Endothelial cell of umbilical vein (primary cell): ENCODE results near the gene AFDN. TPM values are rescaled to one million over a fixed set of nuclear protein-coding genes. Genes with fewer than 3 reads are reported as not detected.

Experiments
- BruUV-seq: library from RNA; stranded (reverse); fragments of 400-500 nt; replicated peaks from 2 replicates; lab custom pipeline; 2021; lab: Mats Ljungman, UMichigan
- CTCF ChIA-PET: fragments of 300-600, 350-600 bp; sonication (Branson Sonifier 250); formaldehyde crosslinking; loops from one replicate; lab custom pipeline; 2021; ENCODE audit warnings: antibody characterized with exemption, inconsistent platforms; lab: Charles Lee
- POLR2A ChIA-PET: fragments of 300-600, 350-600 bp; sonication (Branson Sonifier 250); formaldehyde crosslinking; loops from one replicate; lab custom pipeline; 2021; ENCODE audit warnings: antibody characterized with exemption, inconsistent platforms; lab: Charles Lee
- DNase-seq: peaks from one replicate; pipeline ENCODE4 v3.0.0-alpha.2; 2011; ENCODE audit warnings: low read depth, low spot score
- FAIRE-seq: peaks from 2 replicates; lab custom pipeline; 2011; peaks lifted over from hg19 to GRCh38; lab: Jason Lieb, UNC
- H2AFZ ChIP-seq: 2 replicates; pipeline ENCODE4 v1.6.0; 2012; ENCODE audit warnings: low read depth, low read length, control low read depth, inconsistent platforms
- H3K27ac ChIP-seq: 2 replicates; pipeline ENCODE4 v1.5.1; 2011; ENCODE audit warnings: low read depth, mild to moderate bottlenecking, control low read depth, low read length, moderate library complexity; ENCODE audit not compliant: insufficient read depth
- H3K27me3 ChIP-seq, 2 experiments: 2 replicates each; pipeline versions ENCODE4 v1.6.0 to v1.6.1; 2011; ENCODE audit warnings: low read length in 2 of 2, mixed read lengths in 1 of 2; ENCODE audit not compliant: control insufficient read depth in 2 of 2, insufficient read depth in 2 of 2
- H3K36me3 ChIP-seq, 2 experiments: 2 replicates in 1 of 2; 3 replicates in 1 of 2; pipeline ENCODE4 v1.5.1; 2011; ENCODE audit warnings: low read length in 2 of 2, mild to moderate bottlenecking in 1 of 2, moderate library complexity in 1 of 2; ENCODE audit not compliant: control insufficient read depth in 2 of 2, insufficient read depth in 2 of 2; ENCODE audit errors: extremely low read depth in 1 of 2
- H3K4me1 ChIP-seq: 3 replicates; pipeline ENCODE4 v1.5.1; 2011; ENCODE audit warnings: mild to moderate bottlenecking, low read length; ENCODE audit not compliant: control insufficient read depth, insufficient read depth; ENCODE audit errors: extremely low read depth
- H3K4me2 ChIP-seq: 2 replicates; pipeline ENCODE4 v1.6.1; 2011; ENCODE audit warnings: low read length, control low read depth, mixed read lengths; ENCODE audit not compliant: insufficient read depth
- H3K4me3 ChIP-seq, 3 experiments: fragments of 200-600 bp in 1 of 3; sonication (generic), shearing (Covaris generic) in 1 of 3; replicated peaks in 1 of 3; 2 replicates each; pipeline ENCODE4 v1.5.1; 2011 to 2016; ENCODE audit warnings: control low read depth in 3 of 3, low read length in 3 of 3, mild to moderate bottlenecking in 2 of 3, inconsistent platforms in 1 of 3, low read depth in 1 of 3, moderate library complexity in 1 of 3; ENCODE audit not compliant: insufficient read depth in 1 of 3
- H3K79me2 ChIP-seq: 2 replicates; pipeline ENCODE4 v1.6.0; 2012; ENCODE audit warnings: low read length, inconsistent platforms; ENCODE audit not compliant: control insufficient read depth, insufficient read depth
- H3K9ac ChIP-seq: replicated peaks from 2 replicates; pipeline ENCODE3; 2011; ENCODE audit warnings: low read length, control low read depth; ENCODE audit not compliant: insufficient read depth; ENCODE audit errors: extremely low read depth
- H3K9me1 ChIP-seq: replicated peaks from 3 replicates; pipeline ENCODE4 v1.6.0; 2011; ENCODE audit warnings: mild to moderate bottlenecking, low read length; ENCODE audit not compliant: control insufficient read depth, insufficient read depth; ENCODE audit errors: extremely low read depth
- H3K9me3 ChIP-seq: replicated peaks from 2 replicates; pipeline ENCODE4 v1.5.1; 2012; ENCODE audit warnings: low read length, inconsistent platforms; ENCODE audit not compliant: control insufficient read depth, insufficient read depth
- H4K20me1 ChIP-seq: replicated peaks from 2 replicates; pipeline ENCODE3; 2011; ENCODE audit warnings: mild to moderate bottlenecking, low read length; ENCODE audit not compliant: control insufficient read depth, insufficient read depth; ENCODE audit errors: extremely low read depth
- CTCF ChIP-seq, 2 donors: IDR thresholded peaks; 1 replicate in 1 of 2; 2 replicates in 1 of 2; pipeline ENCODE4 v1.5.1; 2011; ENCODE audit warnings: low read length in 2 of 2, mild to moderate bottlenecking in 2 of 2, moderate library complexity in 2 of 2, control low read depth in 1 of 2, inconsistent platforms in 1 of 2, low read depth in 1 of 2; ENCODE audit not compliant: insufficient read depth in 1 of 2; ENCODE audit errors: extremely low read depth in 1 of 2
- EZH2 ChIP-seq: IDR thresholded peaks from 2 replicates; pipeline ENCODE4 v1.6.1; 2012; ENCODE audit warnings: borderline replicate concordance, low read depth, mild to moderate bottlenecking, moderate library complexity, low read length, inconsistent platforms; ENCODE audit not compliant: severe bottlenecking
- FOS ChIP-seq: IDR thresholded peaks from 2 replicates; pipeline ENCODE4 v1.6.1; 2011; ENCODE audit warnings: mild to moderate bottlenecking, low read length, moderate library complexity, borderline replicate concordance; ENCODE audit not compliant: insufficient read depth
- GATA2 ChIP-seq: IDR thresholded peaks from 2 replicates; pipeline ENCODE4 v1.7.0; 2011; ENCODE audit warnings: low read depth, mild to moderate bottlenecking, moderate library complexity, mixed read lengths, low read length; ENCODE audit not compliant: insufficient read length, insufficient read depth
- JUN ChIP-seq: IDR thresholded peaks from 2 replicates; pipeline ENCODE4 v1.6.1; 2011; ENCODE audit warnings: borderline replicate concordance, low read depth; ENCODE audit not compliant: insufficient read length, insufficient read depth
- MAX ChIP-seq: IDR thresholded peaks from 2 replicates; pipeline ENCODE4 v1.6.1; 2011; ENCODE audit not compliant: insufficient read depth, insufficient read length
- MYC ChIP-seq: IDR thresholded peaks from one replicate; pipeline ENCODE4 v1.6.1; 2011; ENCODE audit warnings: mild to moderate bottlenecking, low read depth, low read length
- POLR2A ChIP-seq: IDR thresholded peaks from 2 replicates; pipeline ENCODE4 v1.6.1; 2012; ENCODE audit warnings: low read depth, mild to moderate bottlenecking, control low read depth, low read length
- POLR2AphosphoS5 ChIP-seq: IDR thresholded peaks from 2 replicates; pipeline ENCODE4 v1.6.1; 2012; ENCODE audit warnings: low read depth, mild to moderate bottlenecking, control low read depth, low read length, moderate library complexity; ENCODE audit not compliant: insufficient read depth
- dilution Hi-C: fragments of 300-500 bp; cut with MboI; formaldehyde crosslinking; loops from one replicate; pipeline ENCODE4 v1.15.0; 2019; ENCODE audit warnings: low sequenced_read_pairs; ENCODE audit not compliant: extremely low pct_ligation_motif_present
- intact Hi-C: fragments of 100-400 bp; cut with micrococcal nuclease; formaldehyde crosslinking; loops from one replicate; pipeline ENCODE4 v1.10.0; 2022
- polyA plus RNA-seq, 4 experiments: library from polyadenylated mRNA; depleted of rRNA in 3 of 4; stranded (reverse) in 3 of 4; unstranded in 1 of 4; fragments of >200 nt; gene quantifications; 2 replicates each; pipeline versions ENCODE4 v1.2.1 to v1.2.3, GENCODE V29; 2011 to 2012; ENCODE audit warnings: missing spikeins in 1 of 4
- total RNA-seq: library from RNA; stranded (reverse); gene quantifications from 2 replicates; pipeline ENCODE4 v1.2.3, GENCODE V29; 2021

AFDN gene
- total and polyA plus RNA-seq, 2 donors (not counting 3 experiments of a cell fraction or from before 2014, with no cell fraction given): 31.0 to 134 TPM

GRCh38 chr6:167973148-167973885, 146.6 kb downstream of the AFDN start:
- no TSS peak for BruUV-seq
- FAIRE-seq (no peak), DNase-seq (no peak)
- Histone ChIP-seq H3K79me2 (no peaks in the 10 kb centered on the region), H3K9me1 (no peaks in the 10 kb centered on the region), H3K27ac (no peak overlapping the region), H3K27me3 (no peaks in the 10 kb centered on the region), H3K4me1 (peaks cover 8% of the 10 kb centered on the region), H3K9me3 (no peaks in the 10 kb centered on the region), H3K9ac (no peak overlapping the region), H3K36me3 (peaks cover 0 to 4% of the 10 kb centered on the region in 2 experiments), H4K20me1 (no peaks in the 10 kb centered on the region), H2AFZ (no peak overlapping the region), H3K4me2 (no peak overlapping the region), H3K4me3 (no peak overlapping the region)
- dilution Hi-C loops: no loop called here
- TF ChIP-seq CTCF (IDR thresholded peaks at IDR 0.05; ENCODE audit: extremely low read depth in 1 of 2, insufficient read depth in 1 of 2, low read depth in 1 of 2, low read length in 2 of 2): no peak
- no peak for TF ChIP-seq JUN
- no peak for TF ChIP-seq MAX
- no peak for TF ChIP-seq MYC
- TF ChIP-seq EZH2: no peak
- TF ChIP-seq GATA2: no peak
- no peak for TF ChIP-seq FOS
- no peak for TF ChIP-seq POLR2A
- TF ChIP-seq POLR2AphosphoS5: no peak
- ChIA-PET POLR2A (no interaction called here), CTCF (no interaction called here)
- intact Hi-C loops: no loop called here
